GM19452 (cell line): Measurements from ENCODE around the gene TUBA1C.
"Not testable (repeated sequence)": the region's sequence is repeated elsewhere in the genome, so short reads cannot be mapped to it uniquely, and the experiment has no call there.

ENCODE experiments used
- ATAC-seq: cut with Tn5 transposase; IDR thresholded peaks from one replicate; pipeline ENCODE4 v1.9.1; 2021; ENCODE audit not compliant: unreplicated experiment

The TUBA1C gene

DNA sequence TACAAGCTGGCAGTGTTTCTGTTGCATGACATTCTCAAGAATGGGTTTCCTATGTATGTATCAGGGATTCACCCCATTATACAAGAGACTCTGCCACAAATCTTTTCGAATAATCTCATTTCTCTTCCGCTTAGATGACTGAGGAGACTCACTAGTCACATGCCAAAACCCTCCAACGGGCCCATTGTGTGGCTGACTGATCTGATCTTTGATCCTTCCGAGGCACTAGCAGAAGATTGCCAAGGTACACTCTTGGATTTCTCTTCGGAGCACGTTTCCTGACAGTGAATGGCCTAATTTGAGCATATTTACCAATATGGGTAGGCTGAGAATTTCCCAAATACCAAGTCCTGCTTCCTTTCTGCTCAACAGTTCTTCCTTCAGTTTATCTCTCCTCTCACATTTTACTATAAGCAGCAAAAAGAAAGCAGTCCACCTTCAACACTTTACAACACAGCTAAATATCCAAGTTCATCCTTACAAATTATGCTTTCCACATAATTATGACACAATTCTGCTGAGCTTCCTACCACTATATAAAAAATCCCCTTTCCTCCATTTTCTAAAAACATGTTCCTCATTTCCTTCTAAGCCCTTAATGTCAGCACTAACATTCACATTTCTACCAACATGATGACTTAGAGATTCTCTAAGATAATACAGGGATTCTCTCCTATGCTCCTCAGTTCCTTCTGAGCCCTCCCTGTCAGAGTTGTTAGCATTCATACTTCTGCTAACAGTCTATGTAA, 41.1 kb downstream of the TUBA1C start:
- ATAC-seq, result no peak

DNA sequence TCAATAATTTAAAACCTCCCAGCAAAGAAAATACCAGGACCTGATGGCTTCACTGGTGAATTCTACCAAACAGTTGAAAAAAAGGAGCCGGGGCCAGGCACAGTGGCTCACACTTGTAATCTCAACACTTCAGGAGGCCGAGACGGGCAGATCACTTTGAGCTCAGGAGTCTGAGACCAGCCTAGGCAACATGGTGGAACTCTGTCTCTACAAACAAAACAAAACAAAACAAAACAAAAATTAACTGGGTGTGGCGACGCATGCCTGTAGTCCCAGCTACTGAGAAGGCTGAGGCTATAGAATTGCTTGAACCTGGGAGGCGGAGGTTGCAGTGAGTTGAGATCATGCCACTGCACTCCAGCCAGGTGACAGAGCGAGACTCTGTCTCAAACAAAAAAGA, 44.5 kb downstream of the TUBA1C start:
- no peak for ATAC-seq

DNA sequence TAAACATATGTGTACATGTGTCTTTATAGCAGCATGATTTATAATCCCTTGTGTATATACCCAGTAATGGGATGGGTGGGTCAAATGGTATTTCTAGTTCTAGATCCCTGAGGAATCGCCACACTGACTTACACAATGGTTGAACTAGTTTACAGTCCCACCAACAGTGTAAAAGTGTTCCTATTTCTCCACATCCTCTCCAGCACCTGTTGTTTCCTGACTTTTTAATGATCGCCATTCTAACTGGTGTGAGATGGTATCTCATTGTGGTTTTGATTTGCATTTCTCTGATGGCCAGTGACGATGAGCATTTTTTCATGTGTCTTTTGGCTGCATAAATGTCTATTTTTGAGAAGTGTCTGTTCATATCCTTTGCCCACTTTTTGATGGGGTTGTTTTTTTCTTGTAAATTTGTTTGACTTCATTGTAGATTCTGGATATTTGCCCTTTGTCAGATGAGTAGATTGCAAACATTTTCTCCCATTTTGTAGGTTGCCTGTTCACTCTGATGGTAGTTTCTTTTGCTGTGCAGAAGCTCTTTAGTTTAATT, 45.6 kb downstream of the TUBA1C start:
- not testable (repeated sequence) for ATAC-seq

DNA sequence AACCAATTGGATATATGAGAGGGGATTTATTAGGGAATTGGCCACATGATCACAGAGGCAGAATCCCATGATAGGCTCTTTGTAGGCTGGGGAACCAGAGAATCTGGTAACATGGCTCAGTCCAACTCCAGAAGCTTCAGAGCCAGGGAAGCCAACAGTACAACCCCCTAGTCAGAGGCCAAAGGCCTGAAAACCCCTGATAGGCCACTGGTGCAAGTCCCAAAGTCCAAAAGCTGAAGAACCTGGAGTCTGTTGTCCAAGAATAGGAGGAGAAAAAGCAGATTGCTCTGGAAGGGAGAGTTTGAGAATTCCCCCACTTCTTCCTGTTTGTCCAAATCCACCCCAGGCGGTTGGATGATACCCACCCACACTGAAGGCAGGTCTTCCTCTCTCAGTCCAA, 49.9 kb downstream of the TUBA1C start:
- ATAC-seq, result no peak

DNA sequence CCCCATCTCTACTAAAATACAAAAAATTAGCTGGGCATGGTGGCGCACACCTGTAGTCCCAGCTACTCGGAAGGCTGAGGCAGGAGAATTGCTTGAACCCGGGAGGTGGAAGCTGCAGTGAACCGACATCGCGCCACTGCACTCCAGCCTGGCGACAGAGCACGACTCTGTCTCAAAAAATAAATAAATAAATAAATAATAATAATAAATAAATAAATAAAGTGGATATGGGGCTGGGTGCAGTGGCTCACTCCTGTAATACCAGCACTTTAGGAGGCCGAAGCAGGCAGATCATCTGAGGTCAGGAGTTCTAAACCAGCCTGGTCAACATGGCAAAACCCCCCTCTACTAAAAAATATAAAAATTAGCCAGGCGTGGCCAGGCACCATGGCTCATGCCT, 52.2 kb downstream of the TUBA1C start:
- not testable (repeated sequence) for ATAC-seq

DNA sequence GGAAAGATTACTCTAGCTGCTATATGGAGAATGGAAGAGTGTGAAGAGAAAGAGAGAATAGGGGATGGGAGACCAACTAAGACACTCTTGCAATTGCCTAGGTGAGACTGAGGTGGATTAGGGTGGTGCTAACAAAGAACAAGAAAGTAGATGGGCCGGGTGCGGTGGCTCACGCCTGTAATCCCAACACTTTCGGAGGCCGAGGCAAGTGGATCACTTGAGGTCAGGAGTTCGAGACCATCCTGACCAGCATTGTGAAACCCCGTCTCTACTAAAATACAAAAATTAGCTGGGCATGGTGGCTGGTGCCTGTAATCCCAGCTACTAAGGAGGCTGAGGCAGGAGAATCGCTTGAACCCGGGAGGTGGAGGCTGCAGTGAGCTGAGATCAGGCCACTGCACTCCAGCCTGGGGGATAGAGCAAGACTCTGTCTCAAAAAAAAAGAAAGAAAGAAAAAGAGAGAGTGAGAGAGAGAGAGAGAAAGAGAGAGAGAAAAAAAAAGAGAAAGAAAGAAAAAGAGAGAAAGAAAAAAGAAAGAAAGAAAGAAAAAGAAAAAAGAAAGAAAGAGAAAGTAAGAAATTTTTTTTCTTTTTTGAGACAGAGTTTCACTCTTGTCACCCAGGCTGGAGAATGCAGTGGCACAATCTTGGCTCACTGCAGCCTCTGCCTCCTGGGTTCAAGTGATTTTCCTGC, 55.7 kb downstream of the TUBA1C start:
- ATAC-seq, result not testable (repeated sequence)

DNA sequence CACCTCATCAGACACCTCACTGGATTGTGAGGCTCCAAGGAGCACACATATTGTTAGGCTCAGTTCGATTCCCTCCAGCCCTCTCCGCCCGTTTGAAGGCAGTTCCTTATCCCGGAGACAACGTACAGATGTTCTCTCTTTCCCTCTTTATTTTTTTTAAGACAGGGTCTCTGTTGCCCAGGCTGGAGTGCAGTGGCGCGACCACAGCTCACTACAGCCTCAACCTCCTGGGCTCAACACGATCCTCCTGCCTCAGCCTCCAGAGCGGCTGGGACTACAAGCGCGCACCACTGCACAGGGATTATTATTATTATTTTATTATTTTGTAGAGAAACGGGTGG, 57.5 kb downstream of the TUBA1C start:
- no peak for ATAC-seq

DNA sequence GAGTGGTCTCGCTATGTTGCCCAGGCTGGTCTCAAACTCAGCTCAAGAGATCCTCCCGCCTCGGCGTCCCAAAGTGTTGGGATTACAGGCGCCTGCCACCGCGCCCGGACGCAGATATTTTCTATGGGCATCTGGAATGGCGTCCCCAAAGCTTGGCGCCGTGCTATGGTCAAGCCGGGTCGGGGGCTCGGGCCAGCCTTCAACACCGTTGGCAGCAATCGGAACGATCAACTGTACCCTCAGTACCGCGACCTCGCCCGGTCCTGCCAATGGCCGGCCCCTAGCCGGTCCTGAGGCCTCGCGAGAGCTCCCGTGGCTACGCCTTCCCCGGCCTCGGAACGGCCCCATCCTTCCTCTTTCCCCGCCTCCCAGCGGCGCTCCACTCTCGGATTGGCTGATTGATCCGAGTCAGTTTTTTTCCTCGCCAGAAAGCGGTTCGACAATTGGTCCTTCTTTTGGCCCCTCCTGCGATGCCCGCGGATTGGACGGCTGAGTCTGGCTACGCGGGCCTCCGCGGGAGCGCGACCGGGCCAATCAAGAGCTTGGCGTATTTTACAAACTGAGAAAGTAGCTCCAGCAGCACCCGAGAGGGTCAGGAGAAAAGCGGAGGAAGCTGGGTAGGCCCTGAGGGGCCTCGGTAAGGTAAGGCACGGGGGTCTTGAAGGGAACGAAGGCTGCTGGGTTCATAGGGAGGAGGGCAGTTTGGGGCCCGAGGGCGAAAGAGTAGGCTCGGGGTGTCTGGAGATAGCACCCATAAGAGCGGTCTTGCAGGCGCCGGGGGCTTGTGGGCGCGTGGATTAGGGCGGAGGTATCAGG, 58.0 kb downstream of the TUBA1C start, which contains the start of gene TROAP:
Gene TROAP (plus strand): TSS at position 548 of the 816 bp plus-strand sequence. CDS start 354 bp downstream, outside the sequence.
- peak; percentile 98 for ATAC-seq

DNA sequence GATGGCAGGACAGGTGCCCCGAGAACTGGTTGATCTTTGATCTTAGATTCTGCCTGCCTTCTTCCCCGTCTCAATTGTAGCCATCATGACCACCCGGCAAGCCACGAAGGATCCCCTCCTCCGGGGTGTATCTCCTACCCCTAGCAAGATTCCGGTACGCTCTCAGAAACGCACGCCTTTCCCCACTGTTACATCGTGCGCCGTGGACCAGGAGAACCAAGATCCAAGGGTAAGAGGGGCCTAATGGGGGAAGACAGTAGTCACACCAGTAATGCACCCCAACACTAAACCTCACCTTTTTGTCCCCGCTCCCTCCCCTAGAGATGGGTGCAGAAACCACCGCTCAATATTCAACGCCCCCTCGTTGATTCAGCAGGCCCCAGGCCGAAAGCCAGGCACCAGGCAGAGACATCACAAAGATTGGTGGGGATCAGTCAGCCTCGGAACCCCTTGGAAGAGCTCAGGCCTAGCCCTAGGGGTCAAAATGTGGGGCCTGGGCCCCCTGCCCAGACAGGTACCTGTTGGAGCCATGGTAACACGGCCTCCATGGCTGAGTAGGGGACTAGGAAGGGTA, 58.7 kb downstream of the TUBA1C start:
- ATAC-seq, result no peak
